ENCODE results near the gene COL2A1.

The COL2A1 gene

GRCh38 chr12:48004053-48004941 lies at the start of gene COL2A1:
TSS of gene COL2A1 (minus strand) at chr12:48004476. CDS start at chr12:48004321, 155 bp downstream.
- DNase-seq (ENCODE audit: low read depth) = no peak

DNA sequence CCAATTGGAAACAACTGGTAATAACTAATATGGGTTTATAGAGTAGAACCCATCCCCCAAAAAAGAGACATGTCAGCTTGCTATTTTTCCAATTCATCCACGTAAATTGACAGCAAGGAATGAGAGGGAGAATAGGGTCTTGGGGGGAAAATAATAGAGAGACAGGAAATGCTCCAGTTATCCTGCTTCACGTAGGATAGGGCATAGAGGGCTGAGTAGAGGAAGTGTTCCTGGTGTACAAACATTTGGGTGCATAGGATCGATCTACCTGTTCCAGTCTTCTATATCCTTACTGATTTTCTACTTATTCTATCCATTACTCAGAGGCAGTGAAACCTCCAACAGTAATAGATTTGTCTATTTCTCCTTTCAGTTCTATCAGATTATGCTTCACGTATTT lies 49.6 kb upstream of the COL2A1 start:
- DNase-seq (ENCODE audit: low read depth) = no peak

- no peak for DNase-seq (ENCODE audit: low read depth)
Observed at GRCh38 chr12:48053122-48053521, 48.8 kb upstream of the COL2A1 start.

DNA sequence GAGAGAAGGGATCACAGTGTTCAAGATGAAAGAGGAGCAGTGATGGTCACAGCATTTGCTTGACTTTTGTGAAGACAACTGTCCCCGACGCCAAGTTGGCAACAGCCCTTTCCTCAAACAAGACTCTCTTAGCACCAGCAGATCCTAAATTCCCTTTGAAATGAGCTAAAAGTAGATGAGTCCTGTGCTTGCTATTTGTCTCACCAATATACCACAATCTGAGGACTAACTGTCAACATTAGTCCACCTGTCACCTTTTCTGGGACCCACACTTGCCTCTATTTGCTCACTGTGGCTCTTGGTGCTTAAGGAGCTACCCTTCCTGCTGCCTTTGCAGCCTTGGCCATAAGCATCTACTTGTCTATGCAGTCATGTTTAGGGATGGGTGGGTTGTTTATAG lies 47.4 kb upstream of the COL2A1 start:
- DNase-seq (ENCODE audit: low read depth) = no peak

GRCh38 chr12:48050174-48050573 lies 45.9 kb upstream of the COL2A1 start:
- no peak for DNase-seq (ENCODE audit: low read depth)

DNA sequence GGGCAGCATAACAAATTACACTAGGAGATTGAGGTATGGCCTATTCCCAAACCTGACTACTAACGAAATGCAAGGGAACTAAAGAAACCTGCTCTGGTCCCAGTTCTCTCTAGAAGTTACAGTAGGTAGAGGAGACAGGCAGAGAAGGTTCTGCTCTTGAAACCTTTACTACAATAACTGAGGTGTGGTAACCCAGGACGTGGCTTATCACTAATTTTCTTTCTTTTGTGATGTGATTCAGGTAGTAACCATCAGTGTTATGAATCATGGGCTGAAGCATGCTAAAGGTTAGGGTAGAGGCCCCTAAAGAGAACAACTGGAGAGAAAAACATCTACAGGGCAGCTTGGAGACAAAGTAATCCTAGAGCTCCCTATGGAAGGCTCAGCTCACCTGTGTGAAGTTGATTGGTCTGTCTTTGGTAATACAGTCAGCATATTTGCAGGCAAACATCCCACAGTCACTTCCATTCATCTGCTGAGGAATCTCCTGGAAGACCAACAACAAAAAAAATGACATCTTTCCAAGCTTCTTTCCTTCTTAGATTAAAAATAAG lies 41.8 kb upstream of the COL2A1 start:
- DNase-seq (ENCODE audit: low read depth) = no peak

GRCh38 chr12:48045061-48045846 lies 41.0 kb upstream of the COL2A1 start:
- no peak for DNase-seq (ENCODE audit: low read depth)

- no peak for DNase-seq (ENCODE audit: low read depth)
Observed at GRCh38 chr12:48044396-48044795, 40.1 kb upstream of the COL2A1 start.

- no peak for DNase-seq (ENCODE audit: low read depth)
Observed at GRCh38 chr12:48043771-48044170, 39.5 kb upstream of the COL2A1 start.

- DNase-seq (ENCODE audit: low read depth) = no peak
Observed at GRCh38 chr12:48041591-48042423, 37.5 kb upstream of the COL2A1 start.

GRCh38 chr12:48040354-48040753 lies 36.1 kb upstream of the COL2A1 start:
- DNase-seq (ENCODE audit: low read depth) = no peak

DNA sequence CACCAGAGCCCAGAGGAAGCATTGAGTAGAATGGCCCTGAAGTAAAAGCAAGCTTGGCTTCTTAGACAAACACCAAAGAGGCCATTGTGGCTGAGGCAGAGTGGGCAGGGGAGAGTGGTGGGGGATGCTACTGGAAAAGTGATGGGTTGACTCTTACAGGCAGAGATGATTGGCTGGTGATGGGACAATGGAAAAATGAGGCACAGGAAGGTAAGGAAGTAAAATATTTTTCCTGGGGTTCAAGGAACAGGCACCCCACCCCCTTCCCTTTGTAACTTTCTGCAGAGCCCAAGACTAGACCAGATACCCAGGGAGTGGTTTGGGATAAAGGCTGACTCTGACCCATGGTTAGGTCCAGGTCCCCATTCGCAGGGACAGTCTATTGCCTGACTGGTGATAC lies 34.9 kb upstream of the COL2A1 start:
- DNase-seq (ENCODE audit: low read depth) = no peak

DNA sequence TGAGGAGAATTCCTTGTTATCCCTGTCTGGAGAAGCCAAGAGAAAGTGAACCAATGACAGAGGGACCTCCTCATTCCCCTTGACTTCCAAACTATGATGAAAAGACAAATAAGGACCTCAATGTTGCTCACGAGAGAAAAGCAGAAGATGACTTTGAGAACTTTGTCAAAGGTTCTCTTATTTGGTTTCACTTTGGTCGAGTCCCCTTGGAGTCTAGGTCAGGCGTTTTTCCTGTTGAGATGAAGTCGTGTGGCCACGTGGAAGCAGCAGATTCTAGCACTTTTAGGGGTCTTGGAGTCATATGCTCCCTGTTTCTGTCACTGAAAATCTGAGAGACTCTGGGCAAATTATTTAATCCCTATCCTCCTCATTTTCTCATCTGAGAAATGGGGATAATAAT lies 33.8 kb upstream of the COL2A1 start:
- DNase-seq (ENCODE audit: low read depth) = no peak

GRCh38 chr12:48037267-48037915 lies 33.1 kb upstream of the COL2A1 start:
- DNase-seq (ENCODE audit: low read depth) = no peak

DNA sequence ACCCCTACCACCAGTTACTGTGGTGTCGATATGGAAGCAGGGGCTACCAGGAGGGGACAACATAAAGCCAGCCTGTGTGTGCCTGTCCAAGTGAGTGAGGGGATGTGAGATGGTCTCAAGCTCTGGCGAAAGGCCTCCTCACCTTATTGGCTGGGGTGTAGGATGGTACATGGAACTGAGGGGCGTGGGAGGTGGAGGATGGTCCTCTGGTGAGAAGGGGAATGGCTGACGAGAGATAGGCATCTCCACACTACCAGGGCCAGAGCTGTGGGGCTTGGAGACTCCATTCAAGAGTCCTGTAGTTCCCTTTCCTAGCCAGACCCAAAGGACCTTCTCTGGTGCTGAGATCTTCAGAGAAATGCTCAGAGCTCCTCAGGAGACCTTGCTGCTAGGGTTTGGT lies 32.5 kb upstream of the COL2A1 start:
- DNase-seq (ENCODE audit: low read depth) = no peak

DNA sequence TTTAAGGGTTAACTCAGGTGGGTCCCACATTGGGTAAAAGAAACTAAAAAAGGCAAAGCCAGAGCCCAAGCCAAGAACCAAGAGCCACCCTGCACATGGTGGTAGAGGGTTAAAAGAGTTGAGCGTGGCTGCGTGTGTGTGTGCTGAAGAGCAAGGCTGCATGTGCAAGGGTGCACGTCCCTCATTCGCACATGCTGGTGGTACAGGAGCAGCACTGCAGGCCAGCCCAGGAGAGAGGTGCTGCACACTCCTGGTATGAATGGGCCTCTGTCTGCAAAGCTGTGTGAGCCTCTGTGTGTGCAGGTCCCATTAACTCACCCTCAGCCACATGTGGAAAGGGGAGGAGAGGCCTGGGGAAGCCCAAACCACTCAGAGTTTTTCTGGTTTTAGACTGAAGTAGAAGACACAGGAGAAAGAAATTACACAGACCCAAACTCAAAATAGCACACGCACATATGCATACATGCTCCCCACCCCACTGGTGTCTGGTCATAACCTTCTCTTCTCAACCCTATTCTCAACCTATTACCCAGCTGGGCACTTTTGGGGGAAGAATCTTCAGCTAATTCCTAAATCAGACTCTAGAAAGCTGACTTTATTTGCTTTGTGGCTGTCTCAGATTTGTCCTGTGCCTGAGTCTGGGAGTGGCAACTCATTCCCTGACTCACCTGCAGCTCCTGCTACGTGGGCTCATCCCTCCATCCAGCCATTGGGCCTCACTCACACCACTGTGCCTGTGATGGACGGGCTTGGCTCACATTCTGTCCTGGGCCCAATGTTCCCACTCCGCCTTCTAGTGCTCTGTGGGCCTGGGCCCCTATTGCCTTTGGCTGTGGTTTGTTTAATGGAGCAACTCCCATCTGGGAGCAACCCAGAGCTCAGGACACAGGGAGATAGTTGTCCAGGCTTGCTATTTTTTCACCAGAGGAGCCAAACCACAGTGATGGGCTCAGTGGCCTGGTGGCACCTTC lies 30.8 kb upstream of the COL2A1 start:
- no peak for DNase-seq (ENCODE audit: low read depth)

DNA sequence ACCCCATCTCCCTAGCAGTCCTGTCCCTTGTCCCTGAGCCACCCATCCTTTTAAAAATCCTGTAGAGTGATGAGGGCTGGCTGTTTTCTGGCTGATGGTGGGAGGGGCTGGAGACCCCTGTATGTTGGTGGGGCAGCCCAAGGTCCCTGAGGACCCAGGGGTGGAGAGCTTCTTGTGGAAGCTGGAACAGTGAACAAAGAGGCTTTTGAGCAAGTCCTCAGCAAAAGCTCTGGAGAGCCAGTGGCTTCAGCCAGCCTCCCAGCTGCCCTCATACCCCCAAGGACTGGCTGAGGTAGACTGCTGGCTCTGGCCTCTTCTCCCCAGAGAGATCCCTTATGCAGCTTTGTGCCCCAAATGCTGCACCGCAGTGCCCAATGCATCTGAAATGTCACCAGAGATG lies 29.2 kb upstream of the COL2A1 start:
- no peak for DNase-seq (ENCODE audit: low read depth)

DNA sequence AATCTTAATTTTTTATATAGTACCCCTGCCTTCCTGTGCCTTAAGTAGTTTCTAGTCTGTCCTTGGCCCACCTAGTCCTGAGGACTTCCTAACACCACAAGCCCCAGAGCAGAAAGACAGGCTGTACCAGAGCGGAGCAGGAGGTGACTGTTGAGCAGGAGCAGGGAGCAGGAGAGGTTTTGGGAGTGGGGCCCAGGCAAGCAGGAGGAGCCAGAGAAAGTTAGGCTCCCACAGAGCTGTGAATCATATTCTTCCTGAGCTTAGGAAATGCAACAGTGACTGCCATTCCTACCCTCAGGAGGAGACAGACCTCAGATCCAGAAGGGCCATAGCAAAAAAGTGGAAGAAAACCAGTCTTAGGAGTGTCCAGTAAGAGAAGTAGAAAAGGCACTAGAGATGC lies 28.3 kb upstream of the COL2A1 start:
- DNase-seq (ENCODE audit: low read depth) = no peak

DNA sequence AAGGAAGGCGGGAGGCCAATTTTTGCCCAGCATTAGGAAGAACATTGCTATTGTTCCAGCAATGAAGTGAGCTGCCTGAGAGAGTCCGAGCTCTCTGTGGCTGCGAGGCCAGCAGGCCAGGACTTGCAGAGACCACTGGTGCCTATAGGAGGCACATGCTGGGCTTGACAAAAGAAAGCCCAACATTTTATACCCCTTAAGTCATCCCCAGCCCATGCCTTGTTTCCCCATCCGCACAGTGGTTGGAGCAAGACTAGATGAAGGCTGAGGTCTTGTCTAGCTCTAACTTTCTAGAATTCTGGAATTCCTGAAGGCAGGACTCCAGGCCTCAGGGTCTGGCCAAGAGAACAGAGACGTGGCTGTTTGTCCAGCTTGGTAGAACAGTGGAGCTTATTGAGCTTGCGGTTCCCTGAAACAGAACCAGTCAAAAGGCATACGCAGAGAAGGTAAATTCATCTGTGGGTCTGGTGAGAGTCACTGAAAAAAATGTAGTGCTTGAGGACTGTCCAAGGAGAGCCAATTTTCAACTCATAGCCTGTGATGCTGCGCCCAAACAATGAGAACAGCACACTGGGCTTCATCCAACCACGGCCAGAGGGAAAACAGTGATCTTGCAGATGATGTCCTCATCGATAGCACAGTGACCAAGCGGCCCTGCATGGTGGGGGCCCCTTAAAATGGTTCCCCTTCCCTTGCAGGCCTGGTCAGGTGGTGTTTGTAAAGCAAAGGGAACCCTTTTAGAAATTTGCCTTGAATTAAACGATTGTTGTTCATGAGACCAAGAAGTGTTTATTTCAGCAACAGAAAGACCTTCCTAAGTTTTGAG lies 27.1 kb upstream of the COL2A1 start:
- DNase-seq (ENCODE audit: low read depth) = no peak

Measured in stimulated activated CD8-positive, alpha-beta memory T cell treated with anti-CD3 and anti-CD28 coated beads, Interleukin-7, amount 100 ng/mL, for 24 hours (primary cell).